Esophagus muscularis mucosa (tissue), 4 donors: ENCODE results near the gene RNF183. TPM values are rescaled to one million over a fixed set of nuclear protein-coding genes. Genes with fewer than 3 reads are reported as not detected.

Experiments used
- DNase-seq: peaks from one replicate; pipeline ENCODE4 v3.0.0-alpha.2; 2017; ENCODE audit errors: extremely low spot score
- H3K27ac ChIP-seq, 4 donors: fragments of 200-600 bp; sonication (generic); replicated peaks in 1 of 4; 1 replicate in 3 of 4; 2 replicates in 1 of 4; pipeline ENCODE4 v1.5.1; 2016 to 2019; ENCODE audit warnings: mild to moderate bottlenecking in 1 of 4
- H3K27me3 ChIP-seq, 4 donors: fragments of 200-600 bp; sonication (generic); one replicate each; pipeline versions ENCODE4 v1.5.1 to v1.6.0; 2016 to 2019
- H3K36me3 ChIP-seq, 4 donors: fragments of 200-600 bp; sonication (generic); one replicate each; pipeline ENCODE4 v1.5.1; 2016 to 2019
- H3K4me1 ChIP-seq, 4 donors: fragments of 200-600 bp; sonication (generic); one replicate each; pipeline ENCODE4 v1.5.1; 2016 to 2019
- H3K4me3 ChIP-seq, 4 donors: fragments of 200-600 bp; sonication (generic); 1 replicate in 2 of 4; 2 replicates in 2 of 4; pipeline ENCODE4 v1.5.1; 2016 to 2019; ENCODE audit warnings: mild to moderate bottlenecking in 4 of 4, moderate library complexity in 1 of 4
- H3K9me3 ChIP-seq, 4 donors: fragments of 200-600 bp; sonication (generic); 1 replicate in 3 of 4; 2 replicates in 1 of 4; pipeline ENCODE4 v1.5.1; 2016 to 2019
- EP300 ChIP-seq: sonication (generic); formaldehyde crosslinking; IDR thresholded peaks from one replicate; pipeline ENCODE4 v1.6.1; 2017; ENCODE audit warnings: antibody characterized with exemption
- POLR2A ChIP-seq: fragments of 450-650 bp; IDR thresholded peaks from one replicate; pipeline ENCODE4 v1.6.1; 2017; ENCODE audit warnings: antibody characterized with exemption, moderate library complexity, mild to moderate bottlenecking, low read depth
- POLR2AphosphoS5 ChIP-seq, 2 donors: sonication (generic); formaldehyde crosslinking; IDR thresholded peaks; one replicate each; pipeline ENCODE4 v1.6.1; 2017; ENCODE audit warnings: antibody characterized with exemption in 2 of 2
- WGBS: methylation state at CpG from one replicate; pipeline ENCODE4 v1.1.5; 2018; 5-methylcytosine and 5-hydroxymethylcytosine counted together
- intact Hi-C: fragments of 100-400 bp; cut with DNase I; formaldehyde crosslinking; loops from one replicate; pipeline ENCODE4 v1.15.1; 2023
- total RNA-seq, 4 donors: library from RNA; depleted of rRNA; stranded (reverse); fragments of >200 nt; gene quantifications; one replicate each; pipeline versions ENCODE4 v1.1.0 to v1.2.1, GENCODE V29; 2016
- TF ChIP-seq, protein P1 (sequence below), 3 experiments: fragments of 200-600 bp in 2 of 3; fragments of 450-650 bp in 1 of 3; sonication (generic) in 2 of 3; IDR thresholded peaks; one replicate each; pipeline ENCODE4 v1.5.1; 2017 to 2019; ENCODE audit warnings: antibody characterized with exemption in 3 of 3, mild to moderate bottlenecking in 2 of 3, moderate library complexity in 1 of 3

RNF183 gene
- total RNA-seq, 4 donors from 2014 or later, result not detected

DNA sequence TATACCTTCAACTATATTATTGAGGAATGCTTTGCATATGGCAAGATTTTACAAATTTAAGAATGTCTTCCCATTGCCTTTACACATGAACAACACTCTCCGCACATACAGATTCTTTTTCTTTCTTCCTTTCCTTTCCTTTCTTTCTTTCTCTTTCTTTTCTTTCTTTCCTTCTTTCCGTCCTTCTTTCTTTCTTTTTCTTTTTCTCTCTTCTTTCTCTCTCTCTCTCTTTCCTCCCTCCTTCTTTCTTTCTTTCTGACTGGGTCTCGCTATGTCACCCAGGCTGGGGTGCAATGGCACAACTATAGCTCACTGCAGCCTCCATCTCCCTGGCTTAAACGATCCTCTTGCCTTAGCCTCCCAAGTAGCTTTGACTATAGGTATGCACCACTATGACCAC is 23.1 kb upstream of the RNF183 start:
- 92% methylated on average over 4 of the region's 4 CpGs for WGBS
- DNase-seq, result no peak
- no peaks in the 10 kb centered on the region for H3K9me3 ChIP-seq
- H3K27ac ChIP-seq, result no peak overlapping the region
- intact Hi-C loops, result no loop called here
- H3K4me1 ChIP-seq, result no peaks in the 10 kb centered on the region
- TF ChIP-seq EP300 (no peak), POLR2AphosphoS5 (IDR thresholded peaks at IDR 0.05) (no peak), POLR2A (no peak)
- TF ChIP-seq, protein P1, sequence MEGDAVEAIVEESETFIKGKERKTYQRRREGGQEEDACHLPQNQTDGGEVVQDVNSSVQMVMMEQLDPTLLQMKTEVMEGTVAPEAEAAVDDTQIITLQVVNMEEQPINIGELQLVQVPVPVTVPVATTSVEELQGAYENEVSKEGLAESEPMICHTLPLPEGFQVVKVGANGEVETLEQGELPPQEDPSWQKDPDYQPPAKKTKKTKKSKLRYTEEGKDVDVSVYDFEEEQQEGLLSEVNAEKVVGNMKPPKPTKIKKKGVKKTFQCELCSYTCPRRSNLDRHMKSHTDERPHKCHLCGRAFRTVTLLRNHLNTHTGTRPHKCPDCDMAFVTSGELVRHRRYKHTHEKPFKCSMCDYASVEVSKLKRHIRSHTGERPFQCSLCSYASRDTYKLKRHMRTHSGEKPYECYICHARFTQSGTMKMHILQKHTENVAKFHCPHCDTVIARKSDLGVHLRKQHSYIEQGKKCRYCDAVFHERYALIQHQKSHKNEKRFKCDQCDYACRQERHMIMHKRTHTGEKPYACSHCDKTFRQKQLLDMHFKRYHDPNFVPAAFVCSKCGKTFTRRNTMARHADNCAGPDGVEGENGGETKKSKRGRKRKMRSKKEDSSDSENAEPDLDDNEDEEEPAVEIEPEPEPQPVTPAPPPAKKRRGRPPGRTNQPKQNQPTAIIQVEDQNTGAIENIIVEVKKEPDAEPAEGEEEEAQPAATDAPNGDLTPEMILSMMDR (IDR thresholded peaks at IDR 0.05), result no peak
- H3K27me3 ChIP-seq, result no peaks in the 10 kb centered on the region
- H3K4me3 ChIP-seq, result no peak overlapping the region
- peaks cover 0 to 35% (median 7%) of the 10 kb centered on the region in 4 donors for H3K36me3 ChIP-seq

DNA sequence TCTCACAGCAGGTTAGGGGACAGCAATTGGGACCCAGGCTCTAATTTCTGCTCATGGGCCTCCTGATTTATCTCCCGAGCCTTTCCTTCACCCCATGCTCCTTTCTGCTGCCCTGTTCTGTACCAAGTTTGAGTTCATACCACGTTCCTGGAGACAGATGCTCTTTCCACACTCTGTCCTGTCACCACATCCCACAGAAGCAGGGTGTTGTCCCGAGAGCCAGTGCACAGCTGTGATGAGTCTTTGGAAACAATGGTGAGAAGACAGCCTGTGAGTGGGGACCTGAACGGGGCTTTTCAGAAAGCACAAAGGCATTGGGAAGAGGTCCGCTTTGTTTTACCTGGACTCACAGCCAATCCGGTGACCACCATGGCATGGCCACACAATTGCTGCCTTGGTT is 19.5 kb upstream of the RNF183 start:
- no peak for TF ChIP-seq POLR2A
- TF ChIP-seq EP300, result no peak
- TF ChIP-seq POLR2AphosphoS5 (IDR thresholded peaks at IDR 0.05), result no peak
- TF ChIP-seq, protein P1 (IDR thresholded peaks at IDR 0.05), result no peak
- Histone ChIP-seq H3K27ac (no peak overlapping the region), H3K9me3 (no peaks in the 10 kb centered on the region), H3K4me1 (no peaks in the 10 kb centered on the region), H3K27me3 (no peaks in the 10 kb centered on the region), H3K36me3 (peaks cover 7 to 48% (median 26%) of the 10 kb centered on the region in 4 donors), H3K4me3 (no peak overlapping the region)
- no peak for DNase-seq
- intact Hi-C loops, result no loop called here
- WGBS, result 85% methylated on average over 6 of the region's 6 CpGs

DNA sequence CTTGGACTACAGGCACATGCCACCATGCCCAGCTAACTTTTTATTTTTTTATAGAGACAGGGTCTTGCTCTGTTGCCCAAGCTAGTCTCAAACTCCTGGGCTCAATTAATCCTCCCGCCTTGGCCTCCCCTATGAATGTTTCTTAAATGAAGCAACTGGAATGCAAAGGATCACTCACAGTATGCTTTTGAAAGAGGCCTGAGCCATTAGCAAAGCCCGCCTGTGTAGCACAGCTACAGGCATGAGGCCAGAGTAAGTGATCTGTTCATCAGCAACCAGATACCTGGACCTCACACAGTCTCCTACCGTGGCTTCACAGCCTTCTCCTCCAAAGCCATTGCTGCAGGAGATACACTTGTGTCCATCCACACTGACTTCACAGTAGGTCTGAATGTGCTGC is 16.9 kb upstream of the RNF183 start:
- H3K4me1 ChIP-seq, result no peaks in the 10 kb centered on the region
- peaks cover 7 to 60% (median 28%) of the 10 kb centered on the region in 4 donors for H3K36me3 ChIP-seq
- H3K9me3 ChIP-seq, result no peaks in the 10 kb centered on the region
- 100% methylated on average over 3 of the region's 3 CpGs for WGBS
- H3K4me3 ChIP-seq, result no peak overlapping the region
- TF ChIP-seq, protein P1 (IDR thresholded peaks at IDR 0.05), result no peak
- no peak for TF ChIP-seq EP300
- TF ChIP-seq POLR2A, result no peak
- TF ChIP-seq POLR2AphosphoS5 (IDR thresholded peaks at IDR 0.05), result no peak
- no peaks in the 10 kb centered on the region for H3K27me3 ChIP-seq
- intact Hi-C loops, result no loop called here
- DNase-seq, result no peak
- H3K27ac ChIP-seq, result no peak overlapping the region

DNA sequence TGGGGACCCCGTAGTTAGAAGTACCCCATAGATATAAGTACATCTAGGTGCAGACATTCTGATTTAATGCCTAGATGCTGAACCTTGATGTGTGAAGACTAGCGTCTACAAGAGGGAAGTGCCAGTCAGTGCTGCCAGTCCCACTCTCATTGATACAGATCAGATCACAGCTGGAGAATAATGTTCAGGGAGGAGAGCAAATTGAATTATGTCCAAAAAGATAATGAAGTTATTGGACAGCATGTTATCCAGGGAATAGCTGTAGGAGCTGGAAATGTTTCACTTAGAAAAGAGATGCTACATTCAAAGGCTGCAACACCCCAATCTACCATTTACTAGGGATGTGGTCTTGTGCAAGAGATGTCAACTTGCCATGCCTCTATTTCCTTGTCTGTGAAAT is 15.9 kb upstream of the RNF183 start:
- no peaks in the 10 kb centered on the region for H3K27me3 ChIP-seq
- intact Hi-C loops, result no loop called here
- 95% methylated on average over 2 of the region's 2 CpGs for WGBS
- H3K4me1 ChIP-seq, result no peaks in the 10 kb centered on the region
- DNase-seq, result no peak
- no peak overlapping the region for H3K27ac ChIP-seq
- no peaks in the 10 kb centered on the region for H3K9me3 ChIP-seq
- TF ChIP-seq POLR2AphosphoS5 (IDR thresholded peaks at IDR 0.05), result no peak
- no peak for TF ChIP-seq POLR2A
- TF ChIP-seq EP300, result no peak
- peaks cover 7 to 60% (median 28%) of the 10 kb centered on the region in 4 donors for H3K36me3 ChIP-seq
- no peak overlapping the region for H3K4me3 ChIP-seq

DNA sequence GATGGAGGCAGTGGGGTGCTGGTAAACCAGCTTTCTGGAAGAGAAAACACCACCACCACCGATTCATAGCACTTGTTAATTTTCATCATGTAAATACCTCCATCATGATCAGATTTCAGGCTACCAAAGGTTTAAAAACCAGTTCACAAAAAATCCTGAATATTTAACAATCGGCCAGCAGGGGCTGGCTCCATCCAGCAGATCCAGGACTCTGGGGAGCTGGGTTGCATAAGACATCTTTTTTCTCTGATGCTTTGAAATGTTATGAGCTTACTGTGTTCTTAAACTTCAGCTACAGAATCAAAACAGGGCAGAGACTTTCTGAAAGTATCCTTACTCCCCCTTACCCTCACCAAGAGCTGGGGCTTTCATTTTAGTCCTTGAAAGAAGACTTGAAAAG is 14.6 kb upstream of the RNF183 start:
- 75% methylated on average over 2 of the region's 2 CpGs for WGBS
- intact Hi-C loops, result no loop called here
- Histone ChIP-seq H3K4me3 (no peak overlapping the region), H3K9me3 (no peaks in the 10 kb centered on the region), H3K4me1 (no peaks in the 10 kb centered on the region), H3K27me3 (no peaks in the 10 kb centered on the region), H3K27ac (no peak overlapping the region), H3K36me3 (peaks cover 7 to 58% (median 28%) of the 10 kb centered on the region in 4 donors)
- no peak for TF ChIP-seq POLR2AphosphoS5 (IDR thresholded peaks at IDR 0.05)
- TF ChIP-seq EP300, result no peak
- no peak for TF ChIP-seq POLR2A
- TF ChIP-seq, protein P1 (IDR thresholded peaks at IDR 0.05), result peak in 2 of 3 experiments; percentile 9 to 11
- DNase-seq, result no peak
